BJ (cell line): ENCODE data around the gene ATAD1. TPM values are rescaled to one million over a fixed set of nuclear protein-coding genes. Genes with fewer than 3 reads are reported as not detected.
"Not testable (repeated sequence)": the region's sequence is repeated elsewhere in the genome, so short reads cannot be mapped to it uniquely, and the experiment has no call there.

Experiments
- CTCF ChIA-PET: fragments of 350-600 bp; formaldehyde crosslinking; extraction: SDS; loops from one replicate; lab custom pipeline; 2021; ENCODE audit warnings: antibody characterized with exemption, inconsistent platforms; lab: Yijun Ruan, JAX
- POLR2A ChIA-PET: fragments of 300-600 bp; sonication (Branson Sonifier 250); formaldehyde crosslinking; extraction: SDS; loops from one replicate; lab custom pipeline; 2021; ENCODE audit warnings: antibody characterized with exemption; lab: Charles Lee
- DNase-seq: peaks from one replicate; pipeline ENCODE4 v3.0.0-alpha.2; 2011; ENCODE audit warnings: low read depth
- H3K27me3 ChIP-seq: 2 replicates; pipeline ENCODE4 v1.6.0; 2011; ENCODE audit warnings: low read length; ENCODE audit not compliant: control insufficient read depth, insufficient read depth
- H3K36me3 ChIP-seq: 2 replicates; pipeline ENCODE4 v1.5.1; 2011; ENCODE audit warnings: low read length; ENCODE audit not compliant: control insufficient read depth, insufficient read depth
- H3K4me3 ChIP-seq: 2 replicates; pipeline ENCODE4 v1.5.1; 2011; ENCODE audit warnings: low read depth, mild to moderate bottlenecking, control low read depth, low read length
- polyA plus RNA-seq: library from polyadenylated mRNA; depleted of rRNA; stranded (reverse); fragments of >200 nt; gene quantifications from 2 replicates; pipeline ENCODE4 v1.2.3, GENCODE V29; 2011
- TF ChIP-seq, protein P1 (sequence below): IDR thresholded peaks from 2 replicates; pipeline ENCODE4 v1.5.1; 2011; ENCODE audit warnings: low read depth, mild to moderate bottlenecking, control low read depth, inconsistent platforms, low read length, moderate library complexity; ENCODE audit not compliant: insufficient read depth

ATAD1 gene
- polyA plus RNA-seq, 1 experiment = 13.7 TPM

DNA sequence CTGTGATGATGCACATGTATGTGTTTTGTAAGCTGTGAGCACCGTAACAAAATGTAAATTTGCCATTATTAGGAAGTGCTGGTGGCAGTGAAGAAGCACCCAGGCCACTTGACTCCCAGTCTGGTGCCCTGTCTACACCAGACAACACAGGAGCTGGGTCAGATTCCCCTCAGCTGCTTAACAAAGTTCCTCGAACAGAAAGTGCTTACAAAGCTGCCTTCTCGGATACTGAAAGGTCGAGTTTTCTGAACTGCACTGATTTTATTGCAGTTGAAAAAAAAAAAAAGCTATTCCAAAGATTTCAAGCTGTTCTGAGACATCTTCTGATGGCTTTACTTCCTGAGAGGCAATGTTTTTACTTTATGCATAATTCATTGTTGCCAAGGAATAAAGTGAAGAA, 71.1 kb downstream of the ATAD1 start:
- H3K36me3 ChIP-seq = peaks cover 7% of the 10 kb centered on the region
- POLR2A ChIA-PET = interaction anchor here (0.6 kb wide), 1 partner anchor 70 kb away, joined by 3 read pairs; no protein-coding TSS in a partner anchor
- DNase-seq = no peak
- H3K27me3 ChIP-seq = no peaks in the 10 kb centered on the region
- CTCF ChIA-PET = no interaction called here
- no peak overlapping the region for H3K4me3 ChIP-seq
- TF ChIP-seq, protein P1, sequence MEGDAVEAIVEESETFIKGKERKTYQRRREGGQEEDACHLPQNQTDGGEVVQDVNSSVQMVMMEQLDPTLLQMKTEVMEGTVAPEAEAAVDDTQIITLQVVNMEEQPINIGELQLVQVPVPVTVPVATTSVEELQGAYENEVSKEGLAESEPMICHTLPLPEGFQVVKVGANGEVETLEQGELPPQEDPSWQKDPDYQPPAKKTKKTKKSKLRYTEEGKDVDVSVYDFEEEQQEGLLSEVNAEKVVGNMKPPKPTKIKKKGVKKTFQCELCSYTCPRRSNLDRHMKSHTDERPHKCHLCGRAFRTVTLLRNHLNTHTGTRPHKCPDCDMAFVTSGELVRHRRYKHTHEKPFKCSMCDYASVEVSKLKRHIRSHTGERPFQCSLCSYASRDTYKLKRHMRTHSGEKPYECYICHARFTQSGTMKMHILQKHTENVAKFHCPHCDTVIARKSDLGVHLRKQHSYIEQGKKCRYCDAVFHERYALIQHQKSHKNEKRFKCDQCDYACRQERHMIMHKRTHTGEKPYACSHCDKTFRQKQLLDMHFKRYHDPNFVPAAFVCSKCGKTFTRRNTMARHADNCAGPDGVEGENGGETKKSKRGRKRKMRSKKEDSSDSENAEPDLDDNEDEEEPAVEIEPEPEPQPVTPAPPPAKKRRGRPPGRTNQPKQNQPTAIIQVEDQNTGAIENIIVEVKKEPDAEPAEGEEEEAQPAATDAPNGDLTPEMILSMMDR = no peak

DNA sequence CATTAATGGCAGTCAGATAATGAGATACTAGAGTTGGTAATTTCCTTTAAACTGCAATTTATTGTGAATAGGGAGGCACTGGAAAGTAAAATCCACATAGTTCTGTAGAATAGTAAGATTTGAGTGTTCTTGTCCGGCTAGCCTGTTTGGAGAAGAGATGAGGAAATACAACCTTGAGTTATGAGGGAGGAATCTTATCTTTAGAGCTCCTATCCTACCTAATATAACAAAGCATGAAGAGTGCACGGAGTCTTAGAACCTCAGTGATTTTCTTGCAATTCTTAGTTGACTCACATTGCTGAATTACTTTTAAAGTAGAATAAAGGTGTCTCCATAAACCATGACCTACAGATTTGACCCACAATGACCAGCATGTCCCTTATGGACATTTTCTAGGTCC, 73.4 kb downstream of the ATAD1 start:
- Histone ChIP-seq H3K4me3 (no peak overlapping the region), H3K27me3 (no peaks in the 10 kb centered on the region), H3K36me3 (peaks cover 7% of the 10 kb centered on the region)
- ChIA-PET POLR2A (no interaction called here), CTCF (interaction anchor here (1.4 kb wide), 1 partner anchor 10 kb away, joined by 5 read pairs; no protein-coding TSS in a partner anchor)
- no peak for DNase-seq
- TF ChIP-seq, protein P1 = no peak

DNA sequence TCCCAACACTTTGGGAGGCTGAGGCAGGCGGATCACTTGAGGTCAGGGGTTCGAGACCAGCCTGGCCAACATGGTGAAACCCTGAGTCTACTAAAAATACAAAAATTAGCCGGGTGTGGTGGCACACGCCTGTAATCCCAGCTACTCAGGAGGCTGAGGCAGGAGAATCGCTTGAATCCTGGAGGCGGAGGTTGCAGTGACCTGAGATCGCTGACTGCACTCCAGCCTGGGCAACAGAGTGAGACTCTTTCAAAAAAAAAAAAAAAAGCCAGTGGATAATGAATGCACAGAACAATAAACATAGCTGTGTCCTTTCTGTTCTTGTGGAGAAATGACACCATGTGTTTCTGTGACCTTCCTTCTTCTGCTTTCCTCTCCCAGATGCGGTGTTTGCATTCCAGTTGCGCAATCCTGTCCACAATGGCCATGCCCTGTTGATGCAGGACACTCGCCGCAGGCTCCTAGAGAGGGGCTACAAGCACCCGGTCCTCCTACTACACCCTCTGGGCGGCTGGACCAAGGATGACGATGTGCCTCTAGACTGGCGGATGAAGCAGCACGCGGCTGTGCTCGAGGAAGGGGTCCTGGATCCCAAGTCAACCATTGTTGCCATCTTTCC, 74.9 kb downstream of the ATAD1 start:
- H3K4me3 ChIP-seq, POLR2A ChIA-PET, DNase-seq, H3K27me3 ChIP-seq, H3K36me3 ChIP-seq: not testable (repeated sequence)
- CTCF ChIA-PET = interaction anchor here (1.4 to 1.5 kb wide), 2 partner anchors 8 to 9 kb away, joined by 5 to 8 read pairs; no protein-coding TSS in a partner anchor

DNA sequence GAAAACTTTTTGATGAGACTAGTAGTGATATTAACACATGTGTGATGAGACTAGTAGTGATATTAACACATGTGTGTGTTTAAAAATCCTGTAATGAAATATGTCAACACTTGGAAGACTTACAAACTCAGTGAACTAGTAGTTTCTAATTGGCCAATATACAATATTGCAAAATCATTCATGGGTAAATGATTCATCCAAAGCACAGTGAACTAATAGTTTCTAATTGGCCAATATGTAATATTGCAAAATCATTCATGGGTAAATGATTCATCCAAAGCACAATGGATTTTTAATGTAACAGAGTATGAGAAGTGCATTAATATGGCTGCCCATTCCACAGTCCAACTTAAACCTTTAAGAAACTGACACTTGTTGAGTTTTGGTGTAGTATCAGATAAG, 77.8 kb downstream of the ATAD1 start:
- ChIA-PET CTCF (interaction anchor here (1.1 kb wide), 3 partner anchors 12 to 55 kb away, joined by 3 to 5 read pairs (median 3); no protein-coding TSS in a partner anchor), POLR2A (interaction anchor here (0.7 kb wide), 1 partner anchor 64 kb away, joined by 3 read pairs; no protein-coding TSS in a partner anchor)
- TF ChIP-seq, protein P1 = no peak

DNA sequence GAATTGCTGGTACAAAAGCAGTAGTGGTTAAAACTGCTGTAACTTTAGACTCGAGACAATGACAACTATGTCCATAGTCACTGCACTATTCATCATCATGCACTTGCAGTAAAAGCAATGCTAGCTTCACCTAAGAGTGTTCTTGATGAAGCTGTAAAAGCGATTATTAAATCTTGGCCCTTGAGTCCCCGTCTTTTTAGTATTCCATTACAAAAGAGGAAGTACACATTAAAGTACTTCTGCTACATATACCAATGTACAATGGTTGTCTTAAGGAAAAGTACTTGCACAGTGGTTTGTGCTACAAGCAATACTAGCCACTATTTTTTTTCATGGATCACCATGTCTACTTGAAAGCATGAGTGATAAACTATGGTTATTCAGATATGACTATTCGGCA, 78.3 kb downstream of the ATAD1 start:
- Histone ChIP-seq H3K36me3 (peaks cover 8% of the 10 kb centered on the region), H3K27me3 (no peaks in the 10 kb centered on the region), H3K4me3 (no peak overlapping the region)
- DNase-seq = no peak
- POLR2A ChIA-PET = interaction anchor here (0.7 kb wide), 1 partner anchor 63 kb away, joined by 3 read pairs; no protein-coding TSS in a partner anchor
- TF ChIP-seq, protein P1 = no peak
- CTCF ChIA-PET = interaction anchor here (1.1 kb wide), 1 partner anchor 11 kb away, joined by 3 read pairs; no protein-coding TSS in a partner anchor

More for the DNA sequence above, 77.8 kb downstream of the ATAD1 start:
- Histone ChIP-seq H3K27me3 (no peaks in the 10 kb centered on the region), H3K36me3 (peaks cover 8% of the 10 kb centered on the region), H3K4me3 (no peak overlapping the region)
- DNase-seq = peak; percentile 66

DNA sequence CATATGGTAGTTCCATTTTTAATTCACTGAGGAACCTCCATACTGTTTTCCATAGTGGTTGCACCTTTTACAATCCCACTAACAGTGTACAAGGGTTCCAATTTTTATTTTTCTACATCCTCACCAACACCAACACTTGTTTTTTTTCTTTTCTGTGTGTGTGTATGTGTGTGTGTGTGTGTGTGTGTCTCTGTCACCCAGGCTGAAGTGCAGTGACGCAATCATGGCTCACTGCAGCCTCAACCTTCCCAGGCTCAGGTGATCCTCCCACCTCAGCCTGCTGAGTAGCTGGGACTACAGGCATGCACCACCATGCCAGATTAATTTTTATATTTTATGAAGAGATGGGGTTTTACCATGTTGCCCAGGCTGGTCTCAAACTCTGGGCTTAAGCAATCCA, 79.8 kb downstream of the ATAD1 start:
- H3K4me3 ChIP-seq, H3K36me3 ChIP-seq, DNase-seq, H3K27me3 ChIP-seq, POLR2A ChIA-PET: not testable (repeated sequence)
- CTCF ChIA-PET = interaction anchor here (1.1 kb wide), 1 partner anchor 104 kb away, joined by 3 read pairs; no protein-coding TSS in a partner anchor
